ENCODE measurements around the gene FRYL. TPM values are rescaled to one million over a fixed set of nuclear protein-coding genes. Genes with fewer than 3 reads are reported as not detected.

Gene FRYL
- total RNA-seq, 2 experiments from 2014 or later, result 85.4 to 88.5 TPM

DNA sequence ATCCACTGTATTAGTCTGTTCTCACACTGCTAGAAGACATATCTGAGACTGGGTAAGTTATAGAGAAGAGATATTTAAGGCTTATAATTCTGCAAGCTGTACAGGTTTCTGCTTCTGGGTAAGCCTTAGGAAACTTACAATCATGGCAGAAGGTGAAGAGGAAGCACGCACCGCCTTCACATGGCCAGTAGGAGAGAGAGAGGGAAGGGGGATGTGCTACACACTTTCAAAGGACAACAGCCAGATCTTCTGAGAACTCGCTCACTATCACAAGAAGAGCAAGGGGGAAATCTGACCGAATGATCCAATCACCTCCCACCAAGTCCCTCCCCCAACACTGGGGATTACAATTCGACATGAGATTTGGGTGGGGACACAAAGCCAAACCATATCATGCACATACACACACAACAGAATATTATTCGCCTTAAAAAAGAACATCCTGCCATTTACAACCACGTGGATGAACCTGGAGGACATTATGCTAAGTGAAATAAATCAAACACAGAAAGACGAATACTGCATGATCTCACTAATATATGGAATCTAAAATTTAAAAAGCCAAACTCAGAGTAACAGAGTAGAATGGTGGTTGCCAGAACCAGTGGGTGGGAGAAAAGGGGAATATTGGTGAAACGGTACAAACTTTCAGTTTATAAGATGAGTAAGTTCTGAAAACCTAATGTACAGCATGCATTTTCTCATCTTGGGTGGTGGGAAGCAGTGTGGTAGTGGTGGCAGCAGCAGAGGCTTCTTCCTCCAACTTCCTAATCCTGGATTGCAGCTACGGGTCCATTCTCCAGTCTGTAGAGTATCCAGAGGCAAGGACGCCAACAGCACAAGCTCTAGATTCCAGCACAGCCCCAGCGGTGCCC, 12.8 kb downstream of the FRYL start:
- H3K9me2 ChIP-seq (ENCODE audit: insufficient read depth, low read length), result no peaks in the 10 kb centered on the region
- no peaks in the 10 kb centered on the region; the same call in 1 of the 2 replicates for H3K9me3 ChIP-seq (ENCODE audit: low read length)
- CTCF ChIA-PET (ENCODE audit: unreplicated experiment), result no interaction called here
- H3K27ac ChIP-seq (ENCODE audit: low read depth, low read length, poor library complexity, severe bottlenecking), result no peak overlapping the region
- no peak for DNase-seq (ENCODE audit: low spot score)
- peaks cover 6% of the 10 kb centered on the region for H3K4me1 ChIP-seq (ENCODE audit: insufficient read depth, low read length, poor library complexity, severe bottlenecking)
- no peak overlapping the region for H3K4me2 ChIP-seq (ENCODE audit: low read length)
- H3K36me3 ChIP-seq (ENCODE audit: insufficient read depth, low read length), result peaks cover 25% of the 10 kb centered on the region
- POLR2A ChIA-PET, result no interaction called here
- no TSS peak for BruUV-seq (replicated peaks)
- peaks cover 13% of the 10 kb centered on the region; the same call in 1 of the 2 replicates for H4K20me1 ChIP-seq (ENCODE audit: insufficient read depth, low read length)
- intact Hi-C loops (cut with micrococcal nuclease; ENCODE audit: unreplicated experiment), result no loop called here
- no peak for TF ChIP-seq CTCF (conservative IDR thresholded peaks at IDR 0.05; ENCODE audit: low read length)
- TF ChIP-seq EZH2phosphoT487 (IDR thresholded peaks at IDR 0.05; ENCODE audit: borderline replicate concordance, low read depth, low read length), result no peak
- H3K79me2 ChIP-seq (ENCODE audit: insufficient read depth, low read depth, low read length), result peaks cover 100% of the 10 kb centered on the region
- H3K4me3 ChIP-seq (ENCODE audit: low read depth, low read length, poor library complexity, severe bottlenecking), result no peak overlapping the region
- no peak overlapping the region for H2AFZ ChIP-seq (ENCODE audit: low read length)

- ChIA-PET POLR2A (no interaction called here), CTCF (ENCODE audit: unreplicated experiment) (no interaction called here)
- BruUV-seq (replicated peaks), result no TSS peak
- intact Hi-C loops (cut with micrococcal nuclease; ENCODE audit: unreplicated experiment), result no loop called here
- H2AFZ ChIP-seq (ENCODE audit: low read length), result no peak overlapping the region
- H3K79me2 ChIP-seq (ENCODE audit: insufficient read depth, low read depth, low read length), result peaks cover 100% of the 10 kb centered on the region
- no peaks in the 10 kb centered on the region; the same call in 1 of the 2 replicates for H3K9me3 ChIP-seq (ENCODE audit: low read length)
- H3K4me3 ChIP-seq (ENCODE audit: low read depth, low read length, poor library complexity, severe bottlenecking), result no peak overlapping the region
- DNase-seq (ENCODE audit: low spot score), result peak; percentile 30
- H3K9me2 ChIP-seq (ENCODE audit: insufficient read depth, low read length), result no peaks in the 10 kb centered on the region
- H3K36me3 ChIP-seq (ENCODE audit: insufficient read depth, low read length), result peaks cover 30% of the 10 kb centered on the region
- TF ChIP-seq EZH2phosphoT487 (IDR thresholded peaks at IDR 0.05; ENCODE audit: borderline replicate concordance, low read depth, low read length), result no peak
- TF ChIP-seq CTCF (conservative IDR thresholded peaks at IDR 0.05; ENCODE audit: low read length), result no peak
- H4K20me1 ChIP-seq (ENCODE audit: insufficient read depth, low read length), result peaks cover 21% of the 10 kb centered on the region
- H3K4me2 ChIP-seq (ENCODE audit: low read length), result no peak overlapping the region
- H3K4me1 ChIP-seq (ENCODE audit: insufficient read depth, low read length, poor library complexity, severe bottlenecking), result peaks cover 6% of the 10 kb centered on the region
- no peak overlapping the region for H3K27ac ChIP-seq (ENCODE audit: low read depth, low read length, poor library complexity, severe bottlenecking)
These were observed 13.8 kb downstream of the FRYL start for GRCh38 chr4:48766131-48766792.

Measured in OCI-LY7 (cell line).